ENCODE measurements around the gene NFIC. TPM values are rescaled to one million over a fixed set of nuclear protein-coding genes. Genes with fewer than 3 reads are reported as not detected.

Gene NFIC
- total RNA-seq, 1 experiment from 2014 or later, result 5.8 TPM

DNA sequence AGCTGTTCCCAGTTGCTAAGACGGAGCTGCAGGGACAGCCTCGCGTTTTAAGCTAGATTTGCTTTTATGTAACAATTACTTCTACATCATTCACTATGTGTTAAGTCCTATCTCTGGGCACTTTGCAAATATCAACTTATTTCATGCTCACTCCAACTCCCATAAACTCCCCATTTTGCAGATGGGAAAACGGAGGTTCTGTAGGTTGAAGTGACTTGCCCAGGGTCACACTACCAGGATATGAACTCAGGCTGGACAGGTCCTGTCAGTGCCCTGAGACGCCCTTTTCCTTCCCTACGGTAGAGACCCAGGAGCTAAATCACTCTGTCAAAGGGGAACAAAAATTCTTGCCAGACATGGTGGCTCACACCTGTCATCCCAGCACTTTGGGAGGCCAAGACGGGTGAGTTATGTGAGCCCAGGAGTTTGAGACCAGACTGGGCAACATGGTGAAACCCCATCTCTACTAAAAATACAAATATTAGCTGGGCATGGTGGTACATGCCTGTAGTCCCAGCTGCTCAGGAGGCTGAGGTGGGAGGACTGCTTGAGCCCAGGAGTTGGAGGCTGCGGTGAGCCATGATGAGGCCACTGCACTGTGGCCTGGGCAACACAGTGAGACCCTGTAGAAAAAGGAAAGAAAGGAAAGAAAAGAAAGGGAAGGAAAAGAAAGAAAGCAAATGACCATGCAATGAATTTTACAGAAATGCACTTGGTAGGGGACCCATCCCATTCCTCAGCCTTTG is 14.5 kb upstream of the NFIC start:
- DNase-seq (ENCODE audit: low read depth, low spot score), result no peak
- in situ Hi-C loops (cut with HindIII; ENCODE audit: low pct_unique_long_range_greater_than_20kb, low sequenced_read_pairs), result no loop called here

DNA sequence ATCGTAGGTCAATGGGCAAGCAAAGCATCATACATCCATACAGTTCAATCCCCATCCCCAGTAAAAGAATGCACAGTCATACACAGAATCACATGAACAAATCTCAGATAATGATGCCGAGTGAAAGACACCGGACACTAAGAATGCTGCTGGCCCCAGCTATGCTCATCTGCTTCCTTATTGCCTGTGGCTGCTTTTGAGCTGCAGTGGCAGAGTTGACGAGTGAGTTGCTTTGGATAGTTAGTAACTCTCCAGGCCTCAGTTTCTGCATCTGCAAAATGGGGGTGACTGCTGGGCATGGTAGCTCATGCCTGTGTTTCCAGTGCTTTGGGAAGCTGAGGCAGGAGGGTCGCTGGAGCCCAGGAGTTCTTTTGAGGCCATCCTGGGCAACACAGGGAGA is 12.9 kb upstream of the NFIC start:
- in situ Hi-C loops (cut with HindIII; ENCODE audit: low pct_unique_long_range_greater_than_20kb, low sequenced_read_pairs), result no loop called here
- DNase-seq (ENCODE audit: low read depth, low spot score), result peak; percentile 49

DNA sequence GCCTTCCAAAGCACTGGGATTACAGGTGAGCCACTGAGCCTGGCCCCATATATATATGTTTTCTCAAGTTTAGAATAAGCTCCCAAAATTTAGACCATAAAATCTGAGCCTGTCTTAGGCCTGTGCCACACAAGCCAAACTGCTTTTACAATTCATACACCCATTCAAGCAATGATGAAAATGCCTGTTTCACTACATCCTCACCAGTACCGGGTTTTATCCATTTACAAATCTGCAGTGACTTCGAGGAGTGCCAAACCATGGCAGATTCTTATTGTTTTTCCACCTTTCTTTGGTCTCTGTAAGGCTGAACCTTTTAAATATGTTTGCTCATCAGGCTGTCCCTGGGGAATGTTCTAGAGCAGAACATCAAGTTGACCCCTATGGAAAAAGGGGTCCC is 9.6 kb upstream of the NFIC start:
- in situ Hi-C loops (cut with HindIII; ENCODE audit: low pct_unique_long_range_greater_than_20kb, low sequenced_read_pairs), result no loop called here
- no peak for DNase-seq (ENCODE audit: low read depth, low spot score)

DNA sequence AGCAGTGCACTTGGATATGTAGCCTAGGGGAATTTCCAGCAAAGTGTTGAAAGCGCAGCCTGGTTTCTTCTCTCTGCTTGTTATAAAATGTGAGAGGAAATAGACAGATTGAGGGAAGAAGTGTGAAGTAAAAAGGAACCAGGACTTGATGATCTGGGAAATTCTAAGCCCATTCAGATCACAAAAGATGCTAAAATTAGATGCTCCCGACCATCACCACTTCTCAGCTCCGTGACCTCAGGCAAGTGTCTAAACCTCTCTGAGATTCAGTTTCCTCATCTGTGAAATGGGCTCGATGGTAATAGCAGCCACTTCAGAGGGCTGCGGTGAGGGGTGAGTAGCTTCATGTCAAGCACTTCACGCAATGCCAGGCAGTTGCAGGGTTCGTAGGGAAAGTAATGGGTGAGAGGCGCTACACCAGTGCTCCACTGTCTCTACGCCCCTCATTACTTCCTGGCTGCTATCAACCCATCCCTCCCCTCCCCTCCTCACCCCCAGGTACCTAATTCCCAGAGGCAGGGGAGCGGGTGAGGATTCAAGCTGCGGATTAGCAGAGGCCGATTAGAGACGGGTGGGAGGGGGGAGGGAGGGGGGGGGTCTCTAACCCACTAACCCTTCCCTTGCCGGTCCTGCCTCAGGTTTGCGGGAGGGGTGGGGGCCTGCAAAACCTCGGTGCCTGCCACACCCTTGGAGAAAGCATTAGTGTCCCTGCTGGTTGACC is 9.0 kb upstream of the NFIC start:
- no peak for DNase-seq (ENCODE audit: low read depth, low spot score)
- in situ Hi-C loops (cut with HindIII; ENCODE audit: low pct_unique_long_range_greater_than_20kb, low sequenced_read_pairs), result no loop called here

DNA sequence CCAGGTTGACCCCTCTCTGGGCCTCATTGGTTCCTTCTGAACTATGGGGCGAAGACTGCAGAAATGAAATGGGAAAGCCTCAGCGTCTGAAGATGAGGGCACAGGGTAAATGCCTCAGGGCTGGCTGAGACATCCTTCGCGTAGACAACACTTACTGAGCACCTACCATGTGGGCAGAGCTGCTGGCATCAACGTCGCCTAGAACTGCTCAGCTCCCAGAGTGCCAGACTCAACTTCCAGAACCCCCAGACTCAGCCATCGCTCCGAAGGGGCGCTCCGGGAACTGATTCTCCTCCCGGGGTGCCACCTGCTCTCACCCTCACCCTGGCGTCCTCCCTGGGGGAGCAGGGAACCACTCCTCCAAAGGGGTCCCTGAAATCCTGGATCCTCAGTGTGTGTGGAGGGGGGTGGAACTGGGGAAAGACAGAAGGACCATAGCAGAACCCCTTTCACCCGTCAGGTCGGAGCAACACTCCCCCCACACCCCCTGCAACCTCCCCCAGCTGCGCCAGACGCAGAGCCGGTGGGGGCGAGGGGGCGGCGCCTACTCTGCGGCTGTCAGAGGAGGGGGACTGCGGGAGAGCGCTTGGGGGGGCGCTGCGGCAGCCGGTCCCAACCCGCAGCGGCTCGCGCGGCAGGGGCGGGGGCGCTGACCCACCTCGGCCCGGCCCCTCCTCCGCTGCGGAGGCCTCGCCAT is 8.2 kb upstream of the NFIC start:
- in situ Hi-C loops (cut with HindIII; ENCODE audit: low pct_unique_long_range_greater_than_20kb, low sequenced_read_pairs), result no loop called here

DNA sequence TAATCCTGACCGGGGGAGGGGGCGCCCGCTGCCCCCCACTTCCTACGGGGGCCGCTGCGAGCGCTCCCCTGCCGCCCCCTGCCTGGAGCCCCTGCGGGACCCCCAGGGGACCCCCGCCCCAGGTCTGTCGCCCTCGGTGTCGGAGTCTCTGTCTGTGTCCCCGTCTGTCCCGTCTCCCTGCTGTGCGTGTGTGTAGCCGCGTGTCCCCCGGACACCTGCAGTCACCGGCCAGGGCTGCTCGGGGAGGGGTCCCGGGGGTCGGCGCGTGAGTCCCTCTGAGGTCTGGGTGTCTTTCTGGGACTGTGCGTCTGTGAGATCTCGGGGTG is 7.7 kb upstream of the NFIC start:
- in situ Hi-C loops (cut with HindIII; ENCODE audit: low pct_unique_long_range_greater_than_20kb, low sequenced_read_pairs), result no loop called here
- DNase-seq (ENCODE audit: low read depth, low spot score), result no peak

More for the DNA sequence above, 8.2 kb upstream of the NFIC start:
- no peak for DNase-seq (ENCODE audit: low read depth, low spot score)

DNA sequence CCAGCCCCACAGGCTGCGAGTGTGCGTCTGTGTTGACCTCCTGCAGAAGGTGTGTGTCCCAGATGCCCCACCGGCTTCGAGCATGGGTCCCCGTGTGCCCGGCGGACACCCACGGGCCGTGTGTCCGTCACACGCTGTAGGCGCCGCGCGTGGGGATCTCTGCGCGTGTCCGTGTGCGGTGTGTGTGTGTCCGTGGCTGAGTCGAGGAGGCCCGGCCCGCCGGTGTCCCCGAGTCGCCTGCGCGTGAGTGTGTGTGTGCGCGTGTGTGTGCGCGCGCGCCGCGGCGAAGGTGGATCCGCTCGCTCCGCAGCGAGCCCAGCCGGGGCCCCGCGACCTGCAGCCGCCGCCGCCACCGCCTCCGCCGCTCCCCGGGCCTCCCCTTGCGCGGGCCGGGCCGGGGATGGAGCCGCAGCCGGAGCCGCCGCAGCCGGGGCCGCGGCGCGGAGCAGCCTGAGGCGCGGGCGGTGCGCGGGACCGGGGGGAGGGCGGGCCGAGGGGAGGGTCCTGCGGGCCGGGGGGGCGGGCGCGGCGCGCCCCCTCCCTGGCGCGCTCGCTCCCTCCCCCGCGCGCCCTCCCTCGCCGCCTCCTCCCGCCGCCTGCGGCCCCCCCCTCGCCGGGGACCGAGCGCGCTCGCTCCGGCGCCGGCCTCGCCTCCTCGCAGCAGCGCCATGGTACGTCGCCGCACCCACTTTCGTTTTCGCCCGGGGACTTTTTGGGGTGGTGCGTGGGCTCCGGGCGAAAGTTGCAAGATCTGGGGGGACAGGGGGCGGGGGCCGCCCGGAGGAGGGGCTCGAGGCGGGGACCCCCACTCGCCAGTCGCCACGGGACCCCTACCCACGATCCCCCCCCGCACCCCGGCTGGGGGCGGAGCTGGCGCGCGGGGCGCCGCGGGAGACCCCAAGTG is 7.1 kb upstream of the NFIC start:
- in situ Hi-C loops (cut with HindIII; ENCODE audit: low pct_unique_long_range_greater_than_20kb, low sequenced_read_pairs), result no loop called here
- peak; percentile 47 for DNase-seq (ENCODE audit: low read depth, low spot score)

GRCh38 chr19:3359919-3360420 is 6.4 kb upstream of the NFIC start:
- in situ Hi-C loops (cut with HindIII; ENCODE audit: low pct_unique_long_range_greater_than_20kb, low sequenced_read_pairs), result no loop called here

GRCh38 chr19:3360421-3361383 is 5.7 kb upstream of the NFIC start:
- in situ Hi-C loops (cut with HindIII; ENCODE audit: low pct_unique_long_range_greater_than_20kb, low sequenced_read_pairs), result no loop called here
- peak; percentile 28 for DNase-seq (ENCODE audit: low read depth, low spot score)

More at GRCh38 chr19:3359919-3360420, 6.4 kb upstream of the NFIC start:
- DNase-seq (ENCODE audit: low read depth, low spot score), result no peak

DNA sequence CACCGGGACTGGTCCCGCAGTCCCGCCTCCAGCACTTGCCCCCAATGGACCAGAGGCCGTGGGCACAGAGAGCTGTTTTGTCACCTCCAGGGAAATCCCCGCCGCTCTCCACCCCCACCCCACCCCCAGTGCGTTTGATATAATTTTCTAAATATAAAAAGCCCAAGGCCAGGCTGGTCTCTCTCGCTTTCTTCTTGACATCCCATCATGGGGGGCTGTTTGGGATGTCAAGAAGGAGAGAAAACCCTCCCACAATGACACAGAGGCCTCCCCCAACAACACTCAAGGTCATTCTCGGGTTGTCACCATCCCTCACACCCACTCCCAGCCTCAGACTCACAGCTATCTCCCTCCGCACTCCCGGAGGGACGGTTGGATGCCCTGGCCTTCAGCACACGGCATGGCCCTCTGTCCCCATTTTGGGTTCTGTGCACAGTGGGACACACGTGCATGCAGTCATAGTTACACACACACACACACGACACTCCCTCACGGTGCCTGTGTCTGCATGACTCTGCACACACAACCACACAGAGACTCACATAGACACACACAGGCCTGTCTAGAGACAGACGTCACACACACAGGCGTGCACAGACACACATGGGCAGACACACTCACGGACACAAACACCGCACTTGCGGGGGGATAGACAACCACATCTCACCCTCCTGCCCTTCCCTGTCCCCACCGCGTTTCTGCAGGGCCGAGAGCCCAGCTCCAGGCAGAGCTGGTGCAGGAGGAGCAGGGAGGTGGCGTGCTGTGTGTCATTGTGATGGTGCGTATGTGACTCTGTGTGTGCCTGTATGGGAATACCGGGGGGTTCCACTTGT is 4.8 kb upstream of the NFIC start:
- no peak for DNase-seq (ENCODE audit: low read depth, low spot score)
- in situ Hi-C loops (cut with HindIII; ENCODE audit: low pct_unique_long_range_greater_than_20kb, low sequenced_read_pairs), result no loop called here

DNA sequence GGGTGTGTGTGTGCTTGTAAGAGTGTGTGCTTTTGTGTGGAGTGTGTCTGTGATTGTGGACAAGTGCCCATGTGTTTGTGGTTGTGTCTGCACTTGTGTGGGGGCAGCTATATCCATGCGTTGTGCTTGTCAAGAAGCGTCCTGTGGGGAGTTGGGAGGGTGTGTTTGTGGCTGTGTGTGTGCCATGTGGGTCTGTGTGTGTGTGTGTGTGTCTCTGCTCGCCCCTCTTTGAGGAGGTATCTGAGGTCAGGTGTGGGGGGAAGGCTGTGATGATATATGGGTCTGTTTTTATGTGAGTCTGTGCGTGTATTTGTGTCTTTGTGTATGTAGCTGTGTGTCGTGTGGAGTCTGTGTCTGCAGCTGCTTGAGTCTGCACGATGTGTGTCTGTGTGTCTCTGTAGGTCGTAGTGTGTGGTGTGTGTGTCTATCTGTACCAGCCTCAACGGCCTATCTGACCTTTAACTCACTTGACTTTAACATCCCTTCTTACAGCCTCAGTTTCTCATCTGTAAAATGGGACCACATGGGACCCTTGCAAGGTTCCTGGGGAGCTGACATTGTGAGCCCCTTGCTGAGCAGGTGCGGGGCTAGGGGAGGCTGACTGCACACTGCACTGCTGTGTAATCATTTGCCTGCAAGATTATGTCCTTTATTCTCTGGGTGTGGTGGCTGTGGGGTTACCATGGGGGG is 4.0 kb upstream of the NFIC start:
- no peak for DNase-seq (ENCODE audit: low read depth, low spot score)
- in situ Hi-C loops (cut with HindIII; ENCODE audit: low pct_unique_long_range_greater_than_20kb, low sequenced_read_pairs), result no loop called here

- in situ Hi-C loops (cut with HindIII; ENCODE audit: low pct_unique_long_range_greater_than_20kb, low sequenced_read_pairs), result no loop called here
- no peak for DNase-seq (ENCODE audit: low read depth, low spot score)
These were observed 2.4 kb upstream of the NFIC start for GRCh38 chr19:3363841-3364500.

DNA sequence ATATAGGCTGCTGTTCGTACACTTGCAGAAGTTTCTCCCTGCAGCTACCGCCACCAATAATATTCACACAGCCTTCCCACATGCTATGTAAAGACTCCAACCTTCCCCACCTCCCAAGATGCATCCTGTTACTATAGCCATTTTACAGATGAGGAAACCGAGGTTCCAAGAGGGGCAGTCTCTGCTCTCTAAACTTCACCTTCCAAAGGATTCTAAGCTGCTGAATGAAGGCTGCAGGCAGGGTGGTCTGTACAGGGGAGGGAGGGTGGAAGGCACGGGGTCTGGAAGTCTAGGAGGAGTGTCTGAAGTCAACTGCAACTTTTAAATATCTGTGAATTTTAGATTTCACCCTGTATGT is 1.9 kb upstream of the NFIC start:
- DNase-seq (ENCODE audit: low read depth, low spot score), result no peak
- in situ Hi-C loops (cut with HindIII; ENCODE audit: low pct_unique_long_range_greater_than_20kb, low sequenced_read_pairs), result no loop called here

- DNase-seq (ENCODE audit: low read depth, low spot score), result no peak
- in situ Hi-C loops (cut with HindIII; ENCODE audit: low pct_unique_long_range_greater_than_20kb, low sequenced_read_pairs), result no loop called here
These were observed 1.1 kb upstream of the NFIC start for GRCh38 chr19:3365093-3365835.

Data from SK-MEL-5 (cell line).